Peyer's patch (tissue), 4 donors: ENCODE results near the gene ELMOD1.

Source experiments
- CTCF ChIP-seq, 6 experiments: fragments of 450-650 bp in 4 of 6; fragments of 200-600 bp in 2 of 6; sonication (generic) in 1 of 6; IDR thresholded peaks; one replicate each; pipeline ENCODE4 v1.5.1; 2017 to 2019; ENCODE audit warnings: antibody characterized with exemption in 6 of 6, mild to moderate bottlenecking in 3 of 6, moderate library complexity in 1 of 6
- POLR2A ChIP-seq, 2 donors: fragments of 450-650 bp; IDR thresholded peaks; one replicate each; pipeline ENCODE4 v1.5.1; 2017; ENCODE audit warnings: antibody characterized with exemption in 2 of 2, mild to moderate bottlenecking in 2 of 2, moderate library complexity in 2 of 2

DNA sequence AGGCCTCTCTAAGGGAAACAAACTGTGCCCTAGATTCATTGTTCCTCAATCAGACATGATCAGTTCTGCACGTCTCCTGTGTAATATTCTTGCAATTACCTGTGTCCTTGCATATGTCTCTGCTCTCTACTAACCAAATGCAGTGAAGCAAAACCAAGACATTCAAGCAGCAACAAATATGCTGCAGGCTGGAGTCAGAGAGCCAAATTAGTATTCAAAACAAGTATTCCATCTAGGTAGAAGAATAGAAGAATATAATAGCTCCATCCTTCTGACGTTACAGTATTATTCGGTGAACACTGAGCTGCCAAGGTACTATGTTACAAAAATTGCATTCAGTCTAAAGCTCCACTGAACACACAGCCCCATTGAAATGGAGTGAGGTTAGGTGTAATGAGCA is 69.1 kb downstream of the ELMOD1 start:
- TF ChIP-seq CTCF (IDR thresholded peaks at IDR 0.05) = no peak
- TF ChIP-seq POLR2A (IDR thresholded peaks at IDR 0.05) = no peak
